UCSD-AML1 (cell line): ENCODE data around the gene PDXK.

Experiments
- DNase-seq: peaks from one replicate; lab custom pipeline; 2025; ENCODE audit not compliant: unreplicated experiment; lab: John Stamatoyannopoulos, UW

The PDXK gene

DNA sequence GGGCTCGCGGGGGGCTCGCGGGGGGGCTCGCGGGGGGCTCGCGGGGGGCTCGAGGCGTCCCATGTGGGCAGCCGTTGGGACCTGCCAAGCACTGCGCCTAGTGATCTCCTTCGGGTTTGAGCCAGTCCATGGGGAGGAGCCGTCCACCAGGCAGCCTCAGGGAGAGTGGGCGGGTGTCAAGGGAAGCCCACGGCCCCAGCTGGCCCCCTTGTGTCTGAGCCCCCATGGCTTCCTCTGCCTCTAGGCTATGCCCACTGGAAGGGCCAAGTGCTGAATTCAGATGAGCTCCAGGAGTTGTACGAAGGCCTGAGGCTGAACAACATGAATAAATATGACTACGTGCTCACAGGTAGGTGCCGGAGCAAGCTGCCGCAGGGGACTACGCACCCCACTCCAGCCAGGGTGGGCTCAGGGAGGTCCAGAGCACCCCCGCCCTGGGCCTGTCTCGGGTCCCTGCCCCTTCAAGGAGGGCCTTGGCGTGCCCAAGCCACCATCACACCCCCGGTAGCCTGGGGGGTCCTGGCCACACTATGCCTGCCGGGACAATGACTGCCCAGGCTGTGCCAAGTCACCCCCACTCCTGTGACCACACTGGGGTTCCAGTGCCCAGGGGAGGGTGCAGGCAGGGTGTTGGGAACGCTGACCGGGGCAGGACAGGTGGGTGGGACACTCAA lies 22.6 kb downstream of the PDXK start:
- no peak for DNase-seq

DNA sequence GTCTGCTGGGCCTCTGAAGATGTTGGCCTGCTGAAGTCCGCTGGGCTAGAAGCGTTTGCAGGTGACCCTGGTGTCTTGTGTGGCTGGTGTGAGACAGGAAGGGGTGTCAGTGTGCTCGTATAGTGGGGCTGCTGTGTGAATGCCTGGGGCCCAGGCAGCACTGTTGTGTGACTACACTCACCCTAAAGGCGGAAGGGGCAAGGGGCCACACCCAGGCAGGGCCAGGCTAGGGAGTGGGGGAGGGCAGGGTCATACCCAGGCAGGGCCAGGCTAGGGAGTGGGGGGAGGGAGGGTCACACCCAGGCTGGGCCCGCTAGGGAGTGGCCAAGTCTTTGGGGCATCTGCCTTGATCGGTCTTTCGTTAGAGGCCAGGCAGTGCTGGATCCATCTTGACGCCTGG lies 25.0 kb downstream of the PDXK start:
- no peak for DNase-seq

- no peak for DNase-seq
These were observed 25.8 kb downstream of the PDXK start for GRCh38 chr21:43744725-43745124.

DNA sequence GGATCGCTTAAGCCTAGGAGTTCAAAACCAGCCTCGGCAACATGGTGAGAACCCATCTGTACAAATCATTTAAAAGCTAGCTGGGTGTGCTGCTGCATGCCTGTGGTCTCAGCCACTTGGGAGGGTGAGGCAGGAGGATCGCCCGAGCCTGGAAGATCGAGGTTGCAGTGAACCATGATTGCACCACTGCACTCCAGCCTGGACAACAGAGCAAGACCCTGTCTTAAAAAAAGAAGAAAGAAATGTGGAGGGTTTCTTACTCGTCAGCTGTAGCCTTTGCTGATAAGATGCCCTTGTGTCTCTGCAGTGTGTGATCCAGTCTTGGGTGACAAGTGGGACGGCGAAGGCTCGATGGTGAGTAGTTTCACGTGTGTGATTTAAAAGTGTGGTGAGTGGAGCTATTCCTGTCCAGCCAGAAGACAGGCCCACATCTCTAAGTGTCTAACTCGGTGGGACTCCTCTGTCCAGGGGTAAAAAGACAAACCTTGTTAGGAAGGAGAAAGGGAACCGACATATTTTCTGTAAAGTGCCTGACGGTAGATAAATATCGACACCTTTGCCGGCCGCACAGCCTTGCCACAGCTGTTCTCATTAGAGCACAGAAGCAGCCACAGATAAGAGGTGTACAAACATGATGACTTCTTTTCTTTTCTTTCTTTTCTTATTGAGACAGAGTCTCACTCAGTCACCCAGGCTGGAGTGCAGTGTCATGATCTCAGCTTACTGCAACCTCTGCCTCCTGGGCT lies 27.0 kb downstream of the PDXK start:
- no peak for DNase-seq

DNA sequence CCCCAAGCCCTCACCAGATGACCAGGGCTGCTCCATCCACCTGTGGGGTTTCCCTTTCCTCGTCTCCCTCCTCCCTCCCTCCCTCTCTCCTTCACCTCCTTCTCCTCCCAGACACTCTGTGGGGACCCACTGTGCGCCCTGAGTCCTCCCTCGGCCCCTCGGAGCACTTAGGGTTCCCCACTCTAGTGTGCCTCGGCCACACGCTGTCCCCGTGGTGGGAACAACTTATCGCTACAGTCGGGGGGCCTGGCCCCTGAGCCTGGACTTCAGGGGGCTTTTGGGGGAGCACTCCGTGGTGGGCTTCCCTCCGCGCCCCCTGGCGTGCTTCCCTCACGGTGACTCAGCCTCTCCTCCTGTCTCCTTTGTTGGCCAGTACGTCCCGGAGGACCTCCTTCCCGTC lies 29.7 kb downstream of the PDXK start:
- DNase-seq, result no peak

- DNase-seq, result no peak
These were observed 30.8 kb downstream of the PDXK start for GRCh38 chr21:43749651-43750262.

DNA sequence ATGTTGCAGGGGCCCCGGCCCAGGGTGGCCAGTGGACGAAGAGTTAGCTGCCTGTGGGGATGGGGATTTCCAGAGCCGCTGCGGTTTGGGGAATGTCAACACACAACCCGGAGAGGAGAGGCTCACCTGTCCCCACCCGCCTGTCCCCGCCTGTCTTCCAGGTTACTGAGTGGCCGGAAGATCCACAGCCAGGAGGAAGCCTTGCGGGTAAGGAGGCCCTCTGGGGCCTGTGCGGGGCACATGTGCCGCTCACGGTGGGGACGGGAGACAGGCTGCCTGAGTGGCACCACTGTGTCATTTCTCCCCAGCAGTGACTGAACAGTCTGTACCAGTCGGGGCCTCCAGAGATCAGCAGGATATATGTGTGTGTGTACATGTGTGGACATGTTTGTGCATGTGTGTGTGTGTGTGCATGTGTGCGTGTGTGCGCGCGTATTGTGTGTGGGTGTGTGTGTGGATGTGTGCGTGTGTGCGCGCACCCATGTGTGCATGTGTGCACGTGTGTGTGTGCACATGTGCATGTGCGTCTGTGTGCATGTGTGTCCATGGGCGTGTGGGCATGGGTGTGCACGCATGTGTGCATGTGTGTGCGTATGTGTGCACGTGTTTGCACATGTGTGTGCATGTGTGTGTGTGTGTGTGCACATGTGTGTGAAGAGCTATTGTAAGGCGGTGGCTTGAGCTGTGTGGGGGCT lies 31.6 kb downstream of the PDXK start:
- no peak for DNase-seq

DNA sequence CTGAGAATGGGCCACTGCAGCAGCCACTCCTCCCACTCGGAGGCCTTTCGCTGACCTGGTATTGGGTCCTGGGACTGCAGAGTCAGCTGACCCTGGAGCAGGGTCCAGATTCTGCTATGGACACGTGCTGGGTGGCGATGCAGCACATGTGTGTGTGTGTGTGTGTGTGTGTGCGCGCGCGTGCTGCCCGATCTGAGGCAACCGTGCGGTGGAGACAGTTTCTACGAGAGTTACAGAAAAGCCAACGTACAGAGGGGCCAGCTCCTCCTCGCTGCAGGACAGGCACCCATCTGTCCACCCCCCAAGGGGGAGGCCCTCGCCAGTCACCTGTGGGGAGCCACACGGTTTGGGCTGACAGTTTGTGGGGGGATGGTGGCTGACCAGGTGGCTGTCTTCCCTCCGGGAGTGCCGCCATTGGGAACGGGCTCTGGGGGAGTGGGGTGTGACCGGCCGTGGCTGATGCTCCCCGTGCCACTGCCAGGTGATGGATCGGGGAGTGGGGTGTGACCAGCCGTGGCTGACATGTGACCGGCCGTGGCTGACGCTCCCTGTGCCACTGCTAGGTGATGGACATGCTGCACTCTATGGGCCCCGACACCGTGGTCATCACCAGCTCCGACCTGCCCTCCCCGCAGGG lies 33.1 kb downstream of the PDXK start:
- DNase-seq, result no peak

DNA sequence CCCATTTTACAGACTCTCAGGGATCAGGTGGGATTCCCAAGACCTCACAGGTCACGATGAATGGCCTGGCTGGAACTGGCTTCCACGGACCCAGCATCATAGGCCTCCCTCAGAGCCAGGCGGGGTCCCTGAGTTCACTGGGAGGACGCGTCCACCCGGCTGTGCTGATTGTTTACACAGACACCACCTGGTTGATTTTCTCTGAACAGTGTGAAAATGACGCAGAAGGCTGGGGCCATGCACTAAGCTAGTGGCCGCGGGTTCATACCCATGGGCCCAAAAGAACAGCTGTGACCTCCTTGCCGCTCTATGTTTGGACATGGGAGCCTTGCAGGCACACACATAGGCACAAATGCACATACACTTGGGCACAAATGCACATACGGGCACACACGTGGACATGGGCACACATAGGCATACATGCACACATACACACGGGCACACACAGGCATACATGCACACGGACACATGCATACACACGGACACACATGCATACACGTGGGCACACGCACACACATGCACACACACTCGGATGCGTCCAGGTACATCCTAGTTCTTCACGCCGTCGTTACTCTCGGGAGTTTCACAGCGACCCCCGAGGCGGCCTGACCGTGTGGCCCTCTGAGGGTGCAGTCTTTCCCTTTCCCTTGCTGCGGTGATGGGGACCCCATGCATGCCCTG lies 34.0 kb downstream of the PDXK start:
- DNase-seq, result no peak

DNA sequence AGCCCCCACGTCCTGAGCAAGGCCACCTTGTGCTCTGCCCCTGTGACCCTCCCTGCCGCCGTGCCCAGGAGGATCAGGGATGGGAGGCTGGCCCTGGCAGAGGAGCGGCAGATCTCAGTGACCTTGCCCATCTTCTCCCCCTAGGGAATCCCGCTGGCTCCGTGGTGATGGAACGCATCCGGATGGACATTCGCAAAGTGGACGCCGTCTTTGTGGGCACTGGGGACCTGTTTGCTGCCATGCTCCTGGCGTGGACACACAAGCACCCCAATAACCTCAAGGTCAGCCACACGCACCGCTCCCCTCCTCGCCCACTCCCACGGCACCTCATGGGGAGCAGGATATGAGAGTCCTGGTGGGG lies 34.5 kb downstream of the PDXK start:
- DNase-seq, result no peak

GRCh38 chr21:43754948-43755781 lies 36.2 kb downstream of the PDXK start:
- no peak for DNase-seq

DNA sequence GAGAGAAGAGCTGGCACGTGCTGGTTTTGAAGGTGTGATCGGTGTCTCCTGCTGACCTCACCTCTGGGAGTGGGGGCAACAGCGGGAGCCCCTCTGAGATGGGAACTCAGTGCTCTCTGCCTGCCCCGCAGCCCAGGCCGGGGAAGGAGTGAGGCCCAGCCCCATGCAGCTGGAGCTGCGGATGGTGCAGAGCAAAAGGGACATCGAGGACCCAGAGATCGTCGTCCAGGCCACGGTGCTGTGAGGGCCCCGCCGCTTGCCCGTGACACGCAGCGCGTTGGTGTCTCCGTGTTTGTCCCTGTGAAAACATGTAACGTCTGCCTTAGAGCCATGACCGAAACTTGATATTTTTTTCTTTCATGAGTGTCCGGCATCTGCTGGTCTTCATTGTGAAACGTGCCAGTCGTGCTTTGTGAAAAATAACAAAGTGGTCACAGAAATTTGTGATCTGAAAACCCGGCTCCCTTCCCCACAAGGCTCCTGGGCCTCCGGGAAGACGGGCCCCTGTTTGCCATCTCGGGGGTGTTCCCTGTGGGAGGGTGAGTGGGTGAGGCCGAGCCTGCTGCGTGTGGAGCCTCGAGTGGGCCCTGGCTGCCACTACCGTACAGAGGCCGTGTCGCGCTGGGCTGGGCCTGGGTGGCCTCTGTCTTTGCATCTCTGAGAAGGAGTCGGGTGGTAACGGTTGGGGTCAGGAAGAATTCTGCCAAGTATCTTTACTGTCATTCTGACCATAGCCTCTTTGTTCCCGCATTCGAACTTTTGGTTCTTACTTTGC lies 37.1 kb downstream of the PDXK start:
- DNase-seq, result no peak

GRCh38 chr21:43757601-43758000 lies 38.7 kb downstream of the PDXK start:
- no peak for DNase-seq

DNA sequence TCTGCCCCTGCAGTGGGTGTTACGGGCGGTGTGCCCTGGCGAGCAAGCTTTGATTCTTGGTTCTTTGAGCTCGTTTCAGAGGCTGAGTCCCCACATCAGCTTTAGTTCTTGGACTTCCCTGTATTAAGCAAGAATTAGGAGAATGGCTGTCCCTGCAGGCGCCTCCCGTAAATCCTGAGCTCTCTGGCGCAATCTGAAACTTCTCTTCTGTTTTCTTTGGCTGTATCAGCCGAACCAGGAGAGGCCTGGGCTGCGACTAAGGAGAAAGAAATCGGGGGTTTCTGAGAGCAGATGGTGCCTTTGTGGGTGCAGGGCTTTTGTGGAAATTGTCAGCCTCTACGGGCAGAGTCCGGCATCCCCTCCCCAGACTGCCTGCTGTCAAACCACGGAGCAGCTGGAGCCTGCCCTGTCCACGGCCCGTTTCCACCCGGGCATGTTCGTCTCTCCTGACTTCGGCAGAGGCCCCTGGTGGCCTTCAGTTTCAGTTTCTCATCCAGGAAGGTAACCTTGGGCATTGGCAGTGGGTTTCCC lies 39.2 kb downstream of the PDXK start:
- no peak for DNase-seq

DNA sequence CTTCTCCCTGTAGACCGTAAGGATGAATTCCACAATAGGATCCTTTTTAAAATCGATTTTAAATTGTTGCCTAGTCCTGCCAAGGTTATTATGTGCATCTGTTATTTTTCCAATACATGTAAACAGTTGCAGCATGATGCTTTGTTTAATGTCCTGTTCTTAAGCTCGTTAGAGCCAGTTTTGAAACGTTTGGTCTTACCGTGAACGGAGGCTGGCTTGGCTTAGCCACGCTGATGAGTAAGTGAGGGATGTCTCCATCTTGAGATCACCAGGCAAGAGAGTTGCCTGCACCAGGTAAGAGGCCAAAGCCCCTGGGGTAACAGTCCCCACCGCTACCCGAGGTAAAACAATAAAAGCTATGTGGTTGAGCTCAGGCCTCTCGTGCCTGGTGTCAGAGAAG lies 39.9 kb downstream of the PDXK start:
- DNase-seq, result no peak

DNA sequence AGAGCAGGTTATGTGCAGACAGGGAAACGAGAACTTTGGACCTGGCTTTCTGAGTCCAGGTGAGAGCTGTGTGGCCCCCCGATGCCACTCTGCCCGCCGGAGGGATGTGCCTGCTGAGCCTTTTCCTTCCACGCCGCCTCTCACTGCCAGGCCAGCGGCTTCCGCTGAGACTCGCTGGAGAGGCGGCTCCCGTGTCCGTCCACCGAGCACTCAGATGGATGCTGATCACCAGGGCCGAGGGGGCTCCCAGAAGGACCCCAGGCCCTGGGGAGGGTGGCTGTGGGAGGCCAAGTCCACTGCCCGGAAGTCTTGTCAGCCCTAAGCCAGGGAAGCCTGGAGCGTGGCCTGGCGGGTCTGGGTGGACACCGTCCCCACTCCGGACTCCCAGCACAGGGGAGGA lies 40.7 kb downstream of the PDXK start:
- no peak for DNase-seq

GRCh38 chr21:43760391-43760958 lies 41.5 kb downstream of the PDXK start:
- no peak for DNase-seq

DNA sequence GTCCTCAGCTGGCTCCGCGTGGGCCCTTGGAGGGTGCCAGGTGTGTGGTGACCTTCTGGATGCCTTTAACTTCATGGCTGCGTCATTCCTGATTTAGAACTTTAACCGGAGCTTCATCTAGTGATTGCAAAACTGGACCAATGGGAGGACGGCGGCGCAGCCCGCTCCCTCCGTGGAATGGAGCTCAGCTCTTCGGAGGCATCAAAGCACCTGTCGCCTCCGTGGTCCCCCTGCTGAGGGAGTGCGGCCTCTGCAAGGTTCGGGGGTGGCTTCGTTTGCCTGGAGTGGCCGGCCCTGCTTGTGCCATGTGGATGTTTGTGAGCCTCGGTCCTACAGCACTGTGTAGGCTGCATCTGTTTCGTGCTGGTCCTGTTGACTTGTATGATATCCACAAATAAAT lies 43.0 kb downstream of the PDXK start:
- DNase-seq, result no peak
